Hepatocyte (in vitro differentiated cells): ENCODE data around the gene VPS13D. TPM values are rescaled to one million over a fixed set of nuclear protein-coding genes. Genes with fewer than 3 reads are reported as not detected.

ENCODE experiments used
- DNase-seq: peaks from one replicate; pipeline ENCODE4 v3.0.0-alpha.2; 2016; ENCODE audit warnings: low spot score
- H2AFZ ChIP-seq: fragments of 200-600 bp; sonication (generic); 2 replicates; pipeline ENCODE4 v1.6.0; 2016; ENCODE audit warnings: antibody characterized with exemption, mild to moderate bottlenecking
- H3K27ac ChIP-seq: fragments of 200-600 bp; sonication (generic); 2 replicates; pipeline ENCODE4 v1.5.1; 2016; ENCODE audit warnings: mild to moderate bottlenecking
- H3K27me3 ChIP-seq: fragments of 200-600 bp; sonication (generic); 2 replicates; pipeline ENCODE4 v1.6.1; 2016
- H3K36me3 ChIP-seq: fragments of 200-600 bp; sonication (generic); replicated peaks from 2 replicates; pipeline ENCODE4 v1.5.1; 2016; ENCODE audit warnings: low read depth; ENCODE audit not compliant: insufficient read depth
- H3K4me1 ChIP-seq: fragments of 200-600 bp; sonication (generic); 2 replicates; pipeline ENCODE4 v1.5.1; 2016; ENCODE audit warnings: mild to moderate bottlenecking, moderate library complexity; ENCODE audit not compliant: insufficient read depth
- H3K4me2 ChIP-seq: fragments of 200-600 bp; sonication (generic); 2 replicates; pipeline ENCODE4 v1.6.0; 2016
- H3K4me3 ChIP-seq: fragments of 200-600 bp; sonication (generic); 2 replicates; pipeline ENCODE4 v1.5.1; 2016; ENCODE audit warnings: mild to moderate bottlenecking
- H3K79me2 ChIP-seq: fragments of 200-600 bp; sonication (generic); 2 replicates; pipeline ENCODE4 v1.6.0; 2017; ENCODE audit warnings: mild to moderate bottlenecking
- H3K9me2 ChIP-seq: fragments of 200-600 bp; sonication (generic); replicated peaks from 2 replicates; pipeline ENCODE4 v1.6.0; 2017; ENCODE audit warnings: mild to moderate bottlenecking; ENCODE audit not compliant: insufficient read depth
- H3K9me3 ChIP-seq: fragments of 200-600 bp; sonication (generic); 2 replicates; pipeline ENCODE4 v1.5.1; 2016; ENCODE audit warnings: low read depth, mild to moderate bottlenecking
- H4K20me1 ChIP-seq: fragments of 200-600 bp; sonication (generic); 2 replicates; pipeline ENCODE4 v1.6.0; 2016; ENCODE audit warnings: mild to moderate bottlenecking; ENCODE audit not compliant: insufficient read depth, poor library complexity, severe bottlenecking
- CTCF ChIP-seq: fragments of 200-600 bp; sonication (generic); IDR thresholded peaks from 2 replicates; pipeline ENCODE4 v1.5.1; 2016; ENCODE audit warnings: antibody characterized with exemption, mild to moderate bottlenecking; ENCODE audit not compliant: poor library complexity
- EZH2 ChIP-seq: fragments of 200-600 bp; sonication (generic); IDR thresholded peaks from 2 replicates; pipeline ENCODE4 v1.6.1; 2016; ENCODE audit warnings: antibody characterized with exemption, mild to moderate bottlenecking, borderline replicate concordance
- EZH2phosphoT487 ChIP-seq: fragments of 200-600 bp; sonication (generic); IDR thresholded peaks from one replicate; pipeline ENCODE4 v1.6.1; 2018; ENCODE audit warnings: antibody characterized with exemption, mild to moderate bottlenecking, low read depth, moderate library complexity; ENCODE audit not compliant: unreplicated experiment, severe bottlenecking
- WGBS: methylation state at CpG from one replicate; pipeline ENCODE4 v1.1.6; 2016; ENCODE audit warnings: low lambda C conversion rate; ENCODE audit errors: missing lambda C conversion rate; 5-methylcytosine and 5-hydroxymethylcytosine counted together
- polyA plus RNA-seq: library from polyadenylated mRNA; unstranded; fragments of >200 nt; fragmentation: Nextera tagmentation; extraction: Ambion mirVana; gene quantifications from 2 replicates; pipeline ENCODE4 v1.2.1, GENCODE V29; 2016
- total RNA-seq: library from RNA; depleted of rRNA; stranded (reverse); fragments of >200 nt; gene quantifications from 2 replicates; pipeline ENCODE4 v1.2.3, GENCODE V29; 2014

VPS13D gene
- total and polyA plus RNA-seq, 2 experiments from 2014 or later, result 7.3 to 32.2 TPM

DNA sequence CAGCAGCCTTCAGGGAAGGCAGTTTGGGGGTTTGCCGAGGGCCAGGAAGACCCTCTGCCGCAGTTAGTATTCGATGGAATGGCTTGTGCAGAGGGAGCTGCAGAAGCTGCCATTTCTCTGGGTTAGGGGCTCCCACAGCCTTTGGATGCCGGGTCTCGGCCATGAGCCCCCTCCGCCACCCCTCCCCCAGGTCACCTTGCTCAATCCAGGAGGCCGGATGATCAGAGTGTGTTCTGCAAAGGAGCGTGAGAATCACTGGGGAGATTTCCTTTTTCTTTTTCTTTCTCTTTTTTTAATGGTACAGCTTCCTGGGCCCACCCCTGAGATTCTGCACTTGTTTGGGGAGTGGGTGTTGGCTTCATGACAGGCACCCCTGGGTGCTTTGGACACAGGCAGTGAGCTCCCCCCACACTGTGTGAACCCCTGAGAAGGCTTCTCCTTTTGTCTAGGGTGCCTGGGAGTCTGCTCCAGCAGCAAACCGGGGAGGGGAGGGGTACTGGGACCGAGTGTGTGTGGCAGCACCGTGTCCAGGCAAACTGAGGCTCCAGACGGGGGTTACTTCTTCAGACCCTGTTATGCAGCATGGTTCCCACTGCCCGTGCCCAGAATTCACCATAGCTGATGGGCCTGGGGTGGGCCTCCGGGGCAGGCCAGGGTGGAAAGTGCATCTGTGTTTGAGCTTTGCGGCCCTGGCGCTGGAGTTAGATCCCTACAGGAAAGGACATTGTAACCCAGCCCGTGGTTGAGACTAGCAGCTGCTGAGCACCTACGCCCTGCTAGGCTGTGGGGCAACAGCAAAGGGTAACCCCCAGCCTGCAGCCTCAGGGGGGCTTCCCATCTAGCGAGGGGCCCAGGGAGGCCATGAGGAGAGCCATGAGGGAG is 44.6 kb upstream of the VPS13D start:
- no peaks in the 10 kb centered on the region for H3K36me3 ChIP-seq
- 87% methylated on average over 19 of the region's 19 CpGs for WGBS

DNA sequence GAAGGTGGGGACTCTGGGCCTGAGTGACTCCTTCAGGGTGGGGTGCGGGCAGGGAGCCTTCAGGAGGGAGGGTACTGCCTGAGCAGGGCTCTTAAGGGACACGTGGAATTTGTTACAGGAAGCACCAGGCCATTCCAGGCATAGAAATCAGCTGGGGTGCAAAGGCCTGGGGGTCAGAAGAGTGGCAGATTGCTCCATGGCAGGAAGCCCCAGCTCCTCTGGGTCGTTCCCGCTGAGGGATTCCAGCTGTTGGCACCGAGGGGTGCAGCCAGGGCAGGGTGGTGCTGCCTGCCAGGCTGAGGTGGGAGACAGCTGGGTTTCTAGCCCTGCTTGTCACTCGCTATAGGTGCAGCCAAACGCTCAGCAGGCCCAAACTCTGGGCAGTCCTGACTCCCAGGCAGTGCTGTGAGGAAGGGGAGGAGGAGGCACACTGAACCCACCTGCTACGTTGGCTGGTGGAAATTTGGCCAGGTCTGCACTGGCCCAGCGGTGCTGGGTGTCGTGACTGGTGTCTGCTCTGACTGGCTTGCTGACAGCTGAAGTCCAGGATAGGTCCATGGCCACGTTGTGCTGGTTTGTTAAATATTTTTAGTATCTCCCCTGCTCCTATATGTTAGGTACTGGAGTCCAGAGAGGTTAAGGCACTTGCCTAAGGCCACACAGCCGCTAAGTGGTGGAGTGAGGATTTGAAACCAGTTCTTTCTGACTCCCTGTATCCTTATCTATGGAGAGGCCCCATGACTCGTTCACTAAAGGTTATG is 43.7 kb upstream of the VPS13D start:
- no peaks in the 10 kb centered on the region for H3K79me2 ChIP-seq
- 80% methylated on average over 11 of the region's 13 CpGs for WGBS
- H2AFZ ChIP-seq, result no peak overlapping the region
- no peak overlapping the region for H3K4me2 ChIP-seq
- peak overlapping the region; percentile 60 for H3K27ac ChIP-seq
- no peaks in the 10 kb centered on the region for H3K9me3 ChIP-seq
- no peaks in the 10 kb centered on the region for H4K20me1 ChIP-seq
- no peaks in the 10 kb centered on the region for H3K9me2 ChIP-seq
- peaks cover 19% of the 10 kb centered on the region for H3K4me1 ChIP-seq
- no peak overlapping the region for H3K4me3 ChIP-seq
- H3K27me3 ChIP-seq, result no peaks in the 10 kb centered on the region
- no peak for DNase-seq
- H3K36me3 ChIP-seq, result no peaks in the 10 kb centered on the region
- TF ChIP-seq EZH2phosphoT487, result no peak
- no peak for TF ChIP-seq CTCF
- no peak for TF ChIP-seq EZH2

More for the DNA sequence above, 44.6 kb upstream of the VPS13D start:
- Histone ChIP-seq H3K27me3 (no peaks in the 10 kb centered on the region), H3K4me1 (peaks cover 19% of the 10 kb centered on the region), H3K79me2 (no peaks in the 10 kb centered on the region), H3K4me3 (no peak overlapping the region), H3K9me2 (no peaks in the 10 kb centered on the region), H2AFZ (no peak overlapping the region), H3K4me2 (peak overlapping the region; percentile 48), H3K9me3 (no peaks in the 10 kb centered on the region), H4K20me1 (no peaks in the 10 kb centered on the region), H3K27ac (peak overlapping the region; percentile 60)
- no peak for DNase-seq
- TF ChIP-seq EZH2, result no peak
- no peak for TF ChIP-seq EZH2phosphoT487

DNA sequence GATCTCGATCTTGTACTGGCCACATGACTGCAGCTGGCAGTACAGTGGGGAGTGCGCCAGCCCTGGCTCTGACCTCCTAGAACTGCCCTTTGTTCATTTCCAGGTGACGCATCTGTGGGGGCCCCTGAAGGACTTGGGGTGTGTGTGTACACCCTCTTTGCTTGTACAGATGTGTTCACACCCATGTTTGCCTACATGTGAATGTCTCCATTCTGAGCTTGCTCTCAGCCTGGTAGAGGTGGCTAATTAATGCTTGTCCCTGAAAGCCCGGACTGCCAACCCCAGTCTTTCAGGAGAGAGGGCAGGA is 43.2 kb upstream of the VPS13D start:
- H3K4me1 ChIP-seq, result peaks cover 19% of the 10 kb centered on the region
- no peaks in the 10 kb centered on the region for H4K20me1 ChIP-seq
- H3K4me2 ChIP-seq, result no peak overlapping the region
- no peaks in the 10 kb centered on the region for H3K9me3 ChIP-seq
- H3K4me3 ChIP-seq, result no peak overlapping the region
- WGBS, result 90% methylated on average over 4 of the region's 4 CpGs
- no peak for TF ChIP-seq EZH2phosphoT487
- H2AFZ ChIP-seq, result no peak overlapping the region
- H3K9me2 ChIP-seq, result no peaks in the 10 kb centered on the region
- no peaks in the 10 kb centered on the region for H3K36me3 ChIP-seq
- H3K79me2 ChIP-seq, result no peaks in the 10 kb centered on the region
- H3K27ac ChIP-seq, result peak overlapping the region; percentile 18
- H3K27me3 ChIP-seq, result no peaks in the 10 kb centered on the region
- peak; percentile 57 for DNase-seq

GRCh38 chr1:12188115-12188514 is 41.7 kb upstream of the VPS13D start:
- no peaks in the 10 kb centered on the region for H3K36me3 ChIP-seq
- no peak for TF ChIP-seq EZH2phosphoT487
- no peak for TF ChIP-seq EZH2
- TF ChIP-seq CTCF, result no peak
- 46% methylated on average over 3 of the region's 3 CpGs for WGBS
- H3K27me3 ChIP-seq, result no peaks in the 10 kb centered on the region
- no peak overlapping the region for H3K4me3 ChIP-seq
- no peak overlapping the region for H3K4me2 ChIP-seq
- H2AFZ ChIP-seq, result no peak overlapping the region
- no peak overlapping the region for H3K27ac ChIP-seq
- H4K20me1 ChIP-seq, result no peaks in the 10 kb centered on the region
- no peaks in the 10 kb centered on the region for H3K9me2 ChIP-seq
- no peak for DNase-seq
- H3K4me1 ChIP-seq, result peaks cover 19% of the 10 kb centered on the region
- H3K79me2 ChIP-seq, result no peaks in the 10 kb centered on the region
- no peaks in the 10 kb centered on the region for H3K9me3 ChIP-seq
